HepG2 (cell line): ENCODE results near the gene GREM2.

Source experiments
- DPF2 ChIP-seq: sonication (generic); formaldehyde crosslinking; IDR thresholded peaks from 2 replicates; pipeline ENCODE4 v1.4.0; 2020; ENCODE audit warnings: mild to moderate bottlenecking, low read depth, missing genetic modification reagents, borderline replicate concordance
- DZIP1 ChIP-seq: sonication (generic); formaldehyde crosslinking; IDR thresholded peaks from 2 replicates; pipeline ENCODE4 v1.5.0; 2020; ENCODE audit warnings: mild to moderate bottlenecking, missing genetic modification reagents
- POLR2AphosphoS5 ChIP-seq: IDR thresholded peaks from 2 replicates; pipeline ENCODE4 v1.6.1; 2012; ENCODE audit warnings: low read depth, low read length
- ZZZ3 ChIP-seq: sonication (generic); formaldehyde crosslinking; IDR thresholded peaks from 2 replicates; pipeline ENCODE4 v1.4.0; 2020; ENCODE audit warnings: missing genetic modification reagents, mild to moderate bottlenecking, borderline replicate concordance

GRCh38 chr1:240598216-240599001 lies 13.5 kb downstream of the GREM2 start:
- no peak for TF ChIP-seq DPF2 (CRISPR knock-in tag)
- TF ChIP-seq ZZZ3, result no peak
- TF ChIP-seq POLR2AphosphoS5, result no peak
- TF ChIP-seq DZIP1 (CRISPR knock-in tag), result no peak
